ENCODE results near the gene OR56A3.

OR56A3 gene

GRCh38 chr11:5930614-5931013 is 11.4 kb upstream of the OR56A3 start:
- no peak for TF ChIP-seq POLR2AphosphoS5 (IDR thresholded peaks at IDR 0.05; ENCODE audit: low read depth)
- no peak overlapping the region for H3K27ac ChIP-seq (replicated peaks)

GRCh38 chr11:5931061-5931460 is 11.0 kb upstream of the OR56A3 start:
- no peak overlapping the region for H3K4me3 ChIP-seq (replicated peaks; ENCODE audit: insufficient read depth, low read length)
- TF ChIP-seq SPI1 (IDR thresholded peaks at IDR 0.05; ENCODE audit: borderline replicate concordance, low read depth) (no peak), POLR2AphosphoS5 (IDR thresholded peaks at IDR 0.05; ENCODE audit: low read depth) (no peak), GABPA (IDR thresholded peaks at IDR 0.05; ENCODE audit: low read depth) (no peak), CTCF (IDR thresholded peaks at IDR 0.05; ENCODE audit: insufficient read depth, low read length) (no peak), REST (IDR thresholded peaks at IDR 0.05; ENCODE audit: insufficient replicate concordance, low read depth) (no peak)
- DNase-seq (ENCODE audit: low read depth in 1 of 2, low spot score in 1 of 2): no peak
- no peaks in the 10 kb centered on the region for H3K27me3 ChIP-seq (ENCODE audit: insufficient read depth, poor library complexity, severe bottlenecking)
- no peak overlapping the region for H3K27ac ChIP-seq (replicated peaks)

More at GRCh38 chr11:5930614-5931013, 11.4 kb upstream of the OR56A3 start:
- DNase-seq (ENCODE audit: low read depth in 1 of 2, low spot score in 1 of 2): no peak
- Histone ChIP-seq H3K4me3 (replicated peaks; ENCODE audit: insufficient read depth, low read length) (no peak overlapping the region), H3K27me3 (ENCODE audit: insufficient read depth, poor library complexity, severe bottlenecking) (no peaks in the 10 kb centered on the region)

- Histone ChIP-seq H3K27me3 (ENCODE audit: insufficient read depth, poor library complexity, severe bottlenecking) (no peaks in the 10 kb centered on the region), H3K4me3 (replicated peaks; ENCODE audit: insufficient read depth, low read length) (no peak overlapping the region), H3K27ac (replicated peaks) (no peak overlapping the region)
- no peak for DNase-seq (ENCODE audit: low read depth in 1 of 2, low spot score in 1 of 2)
- TF ChIP-seq REST (IDR thresholded peaks at IDR 0.05; ENCODE audit: insufficient replicate concordance, low read depth): no peak
- no peak for TF ChIP-seq POLR2AphosphoS5 (IDR thresholded peaks at IDR 0.05; ENCODE audit: low read depth)
- TF ChIP-seq CTCF (IDR thresholded peaks at IDR 0.05; ENCODE audit: insufficient read depth, low read length): no peak
- no peak for TF ChIP-seq GABPA (IDR thresholded peaks at IDR 0.05; ENCODE audit: low read depth)
- TF ChIP-seq SPI1 (IDR thresholded peaks at IDR 0.05; ENCODE audit: borderline replicate concordance, low read depth): no peak
These were observed 9.4 kb upstream of the OR56A3 start for GRCh38 chr11:5932671-5933070.

GRCh38 chr11:5933116-5933515 is 8.9 kb upstream of the OR56A3 start:
- DNase-seq (ENCODE audit: low read depth in 1 of 2, low spot score in 1 of 2): no peak
- TF ChIP-seq REST (IDR thresholded peaks at IDR 0.05; ENCODE audit: insufficient replicate concordance, low read depth) (no peak), POLR2AphosphoS5 (IDR thresholded peaks at IDR 0.05; ENCODE audit: low read depth) (no peak), CTCF (IDR thresholded peaks at IDR 0.05; ENCODE audit: insufficient read depth, low read length) (no peak), GABPA (IDR thresholded peaks at IDR 0.05; ENCODE audit: low read depth) (no peak), SPI1 (IDR thresholded peaks at IDR 0.05; ENCODE audit: borderline replicate concordance, low read depth) (no peak)
- Histone ChIP-seq H3K27me3 (ENCODE audit: insufficient read depth, poor library complexity, severe bottlenecking) (no peaks in the 10 kb centered on the region), H3K4me3 (replicated peaks; ENCODE audit: insufficient read depth, low read length) (no peak overlapping the region), H3K27ac (replicated peaks) (no peak overlapping the region)

Measured in HL-60 (cell line).